PC-9 (cell line): ENCODE measurements around the gene SKI.

ENCODE experiments used
- EZH2 ChIP-seq: fragments of 200-600 bp; sonication (generic); IDR thresholded peaks from 2 replicates; pipeline ENCODE4 v1.8.0; 2017; ENCODE audit warnings: antibody characterized with exemption, low read depth
- TF ChIP-seq, protein P1 (sequence below): fragments of 200-600 bp; sonication (generic); conservative IDR thresholded peaks from 2 replicates; pipeline ENCODE4 v1.6.1; 2017; ENCODE audit warnings: mixed run types, antibody characterized with exemption, mild to moderate bottlenecking, moderate library complexity

DNA sequence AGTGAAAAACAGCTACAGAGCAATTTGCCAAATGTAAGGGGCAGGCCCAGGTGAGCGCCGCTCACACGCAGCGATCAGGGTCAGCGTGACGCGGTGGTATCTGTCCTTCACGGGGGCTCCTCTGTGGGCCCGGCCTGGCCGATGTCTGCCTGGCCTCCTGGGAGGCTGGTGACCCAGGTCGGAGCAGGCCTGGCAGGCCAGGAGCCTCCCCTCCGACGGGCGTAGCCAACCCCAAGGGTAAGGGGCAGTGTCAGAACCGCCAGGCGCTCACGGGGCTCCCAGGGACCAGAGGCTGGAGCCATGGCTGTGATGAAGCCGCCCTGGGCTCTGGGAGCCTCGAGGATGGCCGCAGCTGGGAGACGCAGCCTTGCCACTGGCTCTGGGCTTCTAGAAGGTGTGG lies 91.2 kb downstream of the SKI start:
- TF ChIP-seq, protein P1, sequence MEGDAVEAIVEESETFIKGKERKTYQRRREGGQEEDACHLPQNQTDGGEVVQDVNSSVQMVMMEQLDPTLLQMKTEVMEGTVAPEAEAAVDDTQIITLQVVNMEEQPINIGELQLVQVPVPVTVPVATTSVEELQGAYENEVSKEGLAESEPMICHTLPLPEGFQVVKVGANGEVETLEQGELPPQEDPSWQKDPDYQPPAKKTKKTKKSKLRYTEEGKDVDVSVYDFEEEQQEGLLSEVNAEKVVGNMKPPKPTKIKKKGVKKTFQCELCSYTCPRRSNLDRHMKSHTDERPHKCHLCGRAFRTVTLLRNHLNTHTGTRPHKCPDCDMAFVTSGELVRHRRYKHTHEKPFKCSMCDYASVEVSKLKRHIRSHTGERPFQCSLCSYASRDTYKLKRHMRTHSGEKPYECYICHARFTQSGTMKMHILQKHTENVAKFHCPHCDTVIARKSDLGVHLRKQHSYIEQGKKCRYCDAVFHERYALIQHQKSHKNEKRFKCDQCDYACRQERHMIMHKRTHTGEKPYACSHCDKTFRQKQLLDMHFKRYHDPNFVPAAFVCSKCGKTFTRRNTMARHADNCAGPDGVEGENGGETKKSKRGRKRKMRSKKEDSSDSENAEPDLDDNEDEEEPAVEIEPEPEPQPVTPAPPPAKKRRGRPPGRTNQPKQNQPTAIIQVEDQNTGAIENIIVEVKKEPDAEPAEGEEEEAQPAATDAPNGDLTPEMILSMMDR, result no peak
- TF ChIP-seq EZH2, result no peak
